Measurements from ENCODE around the gene GMDS. TPM values are rescaled to one million over a fixed set of nuclear protein-coding genes. Genes with fewer than 3 reads are reported as not detected.

GMDS gene
- total and polyA plus RNA-seq, 2 donors (not counting 1 experiment from before 2014, with no cell fraction given), result 11.5 to 16.4 TPM

DNA sequence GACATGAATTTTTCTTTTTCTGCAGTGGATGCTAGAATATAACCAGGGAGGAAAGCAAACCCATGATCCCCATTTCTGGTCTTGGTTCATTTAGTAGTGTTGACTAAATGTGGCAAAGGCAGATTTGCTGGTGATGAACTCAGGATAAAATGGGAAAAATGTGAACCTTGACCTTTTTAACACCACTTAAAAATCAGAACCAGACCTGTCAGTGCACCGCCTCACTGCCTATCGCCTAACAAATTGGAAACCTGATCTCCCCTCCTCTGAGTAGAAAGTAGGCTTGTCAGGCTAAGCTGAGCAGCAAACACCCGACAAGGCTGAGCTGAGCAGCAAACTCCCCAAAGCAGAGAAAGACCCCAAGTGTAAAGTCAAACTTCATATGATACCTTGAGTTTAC is 380.9 kb downstream of the GMDS start:
- TF ChIP-seq CTCF (IDR thresholded peaks at IDR 0.05) (no peak), EZH2 (IDR thresholded peaks at IDR 0.05; ENCODE audit: borderline replicate concordance, insufficient read depth, low read depth, low read length, poor library complexity, severe bottlenecking) (no peak)
- no peaks in the 10 kb centered on the region for H3K79me2 ChIP-seq (ENCODE audit: control insufficient read depth, insufficient read depth, low read length)
- H3K27me3 Mint-ChIP-seq, result no peaks in the 10 kb centered on the region
- H3K4me1 ChIP-seq (ENCODE audit: control insufficient read depth in 2 of 2, insufficient read depth in 2 of 2, low read length in 2 of 2), result peaks cover 7 to 22% of the 10 kb centered on the region in 2 donors
- WGBS (ENCODE audit: insufficient coverage), result 100% methylated on average over 1 of the region's 3 CpGs
- intact Hi-C loops (cut with micrococcal nuclease), result no loop called here
- no peaks in the 10 kb centered on the region for H4K20me1 ChIP-seq (ENCODE audit: control insufficient read depth, insufficient read depth, low read length, poor library complexity, severe bottlenecking)
- no peaks in the 10 kb centered on the region for H3K27me3 ChIP-seq (replicated peaks in 1 of 4; ENCODE audit: control extremely low read depth in 1 of 4, control insufficient read depth in 3 of 4, insufficient read depth in 4 of 4, low read length in 3 of 4)
- no peak overlapping the region for H3K4me2 ChIP-seq (replicated peaks; ENCODE audit: low read depth, low read length, poor library complexity, severe bottlenecking)
- ATAC-seq (ENCODE audit: low read depth) (no peak), DNase-seq (no peak)
- no peaks in the 10 kb centered on the region for H3K36me3 ChIP-seq (replicated peaks in 1 of 2; ENCODE audit: control extremely low read depth in 1 of 2, control insufficient read depth in 1 of 2, extremely low read depth in 1 of 2, insufficient read depth in 2 of 2, low read length in 1 of 2)
- ChIA-PET CTCF (no interaction called here), POLR2A (no interaction called here)
- H3K9me3 Mint-ChIP-seq (ENCODE audit: insufficient read depth), result no peaks in the 10 kb centered on the region
- no peak overlapping the region for H3K4me3 ChIP-seq (ENCODE audit: control extremely low read depth in 1 of 5, extremely low read depth in 1 of 5, insufficient read depth in 1 of 5, low read depth in 2 of 5, low read length in 4 of 5)
- H2AFZ ChIP-seq (ENCODE audit: insufficient read depth, low read depth, low read length, poor library complexity, severe bottlenecking), result no peak overlapping the region
- H3K4me1 Mint-ChIP-seq, result peaks cover 25% of the 10 kb centered on the region
- no peak overlapping the region for H3K27ac ChIP-seq (ENCODE audit: low read length in 2 of 2)
- no peak overlapping the region for H3K4me3 Mint-ChIP-seq
- H3K9ac ChIP-seq (ENCODE audit: low read length), result no peak overlapping the region
- H3K27ac Mint-ChIP-seq, result no peak overlapping the region
- H3K9me3 ChIP-seq (ENCODE audit: control extremely low read depth in 1 of 3, control insufficient read depth in 2 of 3, insufficient read depth in 1 of 3, low read length in 2 of 3), result no peaks in the 10 kb centered on the region

- no peak for TF ChIP-seq EZH2 (IDR thresholded peaks at IDR 0.05; ENCODE audit: borderline replicate concordance, insufficient read depth, low read depth, low read length, poor library complexity, severe bottlenecking)
- no peak for TF ChIP-seq CTCF (IDR thresholded peaks at IDR 0.05)
- H3K27ac ChIP-seq (ENCODE audit: low read length in 2 of 2), result no peak overlapping the region
- no peaks in the 10 kb centered on the region for H3K36me3 ChIP-seq (replicated peaks in 1 of 2; ENCODE audit: control extremely low read depth in 1 of 2, control insufficient read depth in 1 of 2, extremely low read depth in 1 of 2, insufficient read depth in 2 of 2, low read length in 1 of 2)
- Mint-ChIP-seq H3K4me3 (no peak overlapping the region), H3K27me3 (no peaks in the 10 kb centered on the region), H3K27ac (no peak overlapping the region), H3K4me1 (peaks cover 12% of the 10 kb centered on the region), H3K9me3 (ENCODE audit: insufficient read depth) (no peaks in the 10 kb centered on the region)
- H3K9me3 ChIP-seq (ENCODE audit: control extremely low read depth in 1 of 3, control insufficient read depth in 2 of 3, insufficient read depth in 1 of 3, low read length in 2 of 3), result no peaks in the 10 kb centered on the region
- no CpG with 5 or more reads among the region's 2 CpGs for WGBS (ENCODE audit: insufficient coverage)
- no peaks in the 10 kb centered on the region for H3K27me3 ChIP-seq (replicated peaks in 1 of 4; ENCODE audit: control extremely low read depth in 1 of 4, control insufficient read depth in 3 of 4, insufficient read depth in 4 of 4, low read length in 3 of 4)
- H2AFZ ChIP-seq (ENCODE audit: insufficient read depth, low read depth, low read length, poor library complexity, severe bottlenecking), result no peak overlapping the region
- intact Hi-C loops (cut with micrococcal nuclease), result no loop called here
- no peak overlapping the region for H3K4me3 ChIP-seq (ENCODE audit: control extremely low read depth in 1 of 5, extremely low read depth in 1 of 5, insufficient read depth in 1 of 5, low read depth in 2 of 5, low read length in 4 of 5)
- no peak overlapping the region for H3K4me2 ChIP-seq (replicated peaks; ENCODE audit: low read depth, low read length, poor library complexity, severe bottlenecking)
- H3K79me2 ChIP-seq (ENCODE audit: control insufficient read depth, insufficient read depth, low read length), result no peaks in the 10 kb centered on the region
- DNase-seq (no peak), ATAC-seq (ENCODE audit: low read depth) (no peak)
- CTCF ChIA-PET, result no interaction called here
- no peak overlapping the region for H3K9ac ChIP-seq (ENCODE audit: low read length)
- POLR2A ChIA-PET, result no interaction called here
- H4K20me1 ChIP-seq (ENCODE audit: control insufficient read depth, insufficient read depth, low read length, poor library complexity, severe bottlenecking), result no peaks in the 10 kb centered on the region
- H3K4me1 ChIP-seq (ENCODE audit: control insufficient read depth in 2 of 2, insufficient read depth in 2 of 2, low read length in 2 of 2), result peaks cover under 1 to 10% of the 10 kb centered on the region in 2 donors
Observed at GRCh38 chr6:1862411-1862810, 383.0 kb downstream of the GMDS start.
